Measurements from ENCODE around the gene MMP25.
"Not testable (repeated sequence)": the region's sequence is repeated elsewhere in the genome, so short reads cannot be mapped to it uniquely, and the experiment has no call there.

- TF ChIP-seq, protein P1, sequence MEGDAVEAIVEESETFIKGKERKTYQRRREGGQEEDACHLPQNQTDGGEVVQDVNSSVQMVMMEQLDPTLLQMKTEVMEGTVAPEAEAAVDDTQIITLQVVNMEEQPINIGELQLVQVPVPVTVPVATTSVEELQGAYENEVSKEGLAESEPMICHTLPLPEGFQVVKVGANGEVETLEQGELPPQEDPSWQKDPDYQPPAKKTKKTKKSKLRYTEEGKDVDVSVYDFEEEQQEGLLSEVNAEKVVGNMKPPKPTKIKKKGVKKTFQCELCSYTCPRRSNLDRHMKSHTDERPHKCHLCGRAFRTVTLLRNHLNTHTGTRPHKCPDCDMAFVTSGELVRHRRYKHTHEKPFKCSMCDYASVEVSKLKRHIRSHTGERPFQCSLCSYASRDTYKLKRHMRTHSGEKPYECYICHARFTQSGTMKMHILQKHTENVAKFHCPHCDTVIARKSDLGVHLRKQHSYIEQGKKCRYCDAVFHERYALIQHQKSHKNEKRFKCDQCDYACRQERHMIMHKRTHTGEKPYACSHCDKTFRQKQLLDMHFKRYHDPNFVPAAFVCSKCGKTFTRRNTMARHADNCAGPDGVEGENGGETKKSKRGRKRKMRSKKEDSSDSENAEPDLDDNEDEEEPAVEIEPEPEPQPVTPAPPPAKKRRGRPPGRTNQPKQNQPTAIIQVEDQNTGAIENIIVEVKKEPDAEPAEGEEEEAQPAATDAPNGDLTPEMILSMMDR (conservative IDR thresholded peaks at IDR 0.05; ENCODE audit: low read length): not testable (repeated sequence)
- TF ChIP-seq EZH2phosphoT487 (IDR thresholded peaks at IDR 0.05; ENCODE audit: borderline replicate concordance): not testable (repeated sequence)
These were observed 9.4 kb downstream of the MMP25 start for GRCh38 chr16:3055734-3056115.
